GM11168 (cell line): ENCODE data around the gene CSRNP3.

Experiments used
- in situ Hi-C: fragments of 300-500 bp; cut with MboI; formaldehyde crosslinking; loops from one replicate; pipeline ENCODE4 v1.12.0; 2022; ENCODE audit warnings: low sequenced_read_pairs; ENCODE audit not compliant: unreplicated experiment

The CSRNP3 gene, protein sequence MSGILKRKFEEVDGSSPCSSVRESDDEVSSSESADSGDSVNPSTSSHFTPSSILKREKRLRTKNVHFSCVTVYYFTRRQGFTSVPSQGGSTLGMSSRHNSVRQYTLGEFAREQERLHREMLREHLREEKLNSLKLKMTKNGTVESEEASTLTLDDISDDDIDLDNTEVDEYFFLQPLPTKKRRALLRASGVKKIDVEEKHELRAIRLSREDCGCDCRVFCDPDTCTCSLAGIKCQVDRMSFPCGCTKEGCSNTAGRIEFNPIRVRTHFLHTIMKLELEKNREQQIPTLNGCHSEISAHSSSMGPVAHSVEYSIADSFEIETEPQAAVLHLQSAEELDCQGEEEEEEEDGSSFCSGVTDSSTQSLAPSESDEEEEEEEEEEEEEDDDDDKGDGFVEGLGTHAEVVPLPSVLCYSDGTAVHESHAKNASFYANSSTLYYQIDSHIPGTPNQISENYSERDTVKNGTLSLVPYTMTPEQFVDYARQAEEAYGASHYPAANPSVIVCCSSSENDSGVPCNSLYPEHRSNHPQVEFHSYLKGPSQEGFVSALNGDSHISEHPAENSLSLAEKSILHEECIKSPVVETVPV

DNA sequence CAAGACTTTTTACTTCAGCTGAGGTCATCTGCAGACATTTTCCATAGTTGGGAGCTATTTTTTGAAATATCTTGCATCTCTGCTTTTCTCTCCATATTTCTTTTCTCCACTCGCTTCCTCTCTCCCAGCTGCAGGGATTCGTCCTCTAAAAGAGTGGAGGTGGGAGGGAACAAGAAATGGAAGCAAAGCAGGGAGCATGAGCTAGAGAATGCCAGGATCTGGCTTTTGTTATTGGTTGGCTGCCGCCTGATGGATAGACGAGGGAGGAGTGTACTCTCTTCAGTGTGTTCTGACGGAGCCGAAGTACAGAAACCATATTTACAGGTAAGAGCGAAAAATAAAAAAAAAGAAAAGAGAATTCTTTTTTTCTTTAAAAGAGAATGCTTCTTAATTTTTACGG, at the start of gene CSRNP3:
CSRNP3 (plus strand) TSS at position 282 of the 400 bp plus-strand sequence. CDS start 125,368 bp downstream, outside the sequence.
- in situ Hi-C loops, result no loop called here

DNA sequence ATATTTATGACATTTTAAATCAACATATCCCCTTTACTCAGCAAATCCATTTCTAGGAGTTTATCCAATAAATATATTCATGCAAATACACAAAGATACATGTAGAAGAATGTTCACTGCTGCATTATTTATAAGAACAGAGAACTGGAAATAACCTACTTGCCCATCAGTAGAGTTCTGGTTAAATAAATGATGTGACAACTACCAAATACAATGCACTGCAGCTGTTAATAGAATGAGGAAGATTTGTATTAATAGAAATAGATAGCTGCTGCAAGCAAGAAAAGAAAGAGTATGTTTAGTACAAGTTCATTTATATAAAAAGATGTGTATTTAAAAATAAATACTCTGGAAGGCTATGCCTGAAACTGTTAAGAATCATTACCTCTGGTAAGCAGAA, 49.3 kb upstream of the CSRNP3 start:
- in situ Hi-C loops, result no loop called here

GRCh38 chr2:165423081-165423480, 46.4 kb upstream of the CSRNP3 start:
- in situ Hi-C loops, result no loop called here

- in situ Hi-C loops, result no loop called here
These were observed 43.9 kb upstream of the CSRNP3 start for GRCh38 chr2:165425556-165425955.

DNA sequence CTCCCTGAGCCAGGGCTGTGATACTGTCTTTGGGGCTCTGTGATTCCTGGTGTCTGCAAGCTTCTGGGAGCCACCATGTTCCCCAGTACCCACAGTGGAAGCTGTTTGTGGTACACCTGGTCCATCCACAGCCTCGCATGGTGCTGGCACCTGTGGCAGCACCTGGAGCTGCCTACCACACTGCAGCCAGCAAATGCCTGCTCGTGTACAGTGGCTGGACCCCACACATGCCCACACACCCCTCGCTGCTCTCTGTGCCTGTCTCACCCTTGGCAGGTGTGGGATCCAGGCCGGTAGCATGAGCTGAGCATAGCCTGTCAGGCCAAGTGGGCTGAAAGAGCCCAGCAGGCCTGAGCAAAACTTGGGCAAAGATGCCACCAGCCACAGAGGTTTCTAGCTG, 41.8 kb upstream of the CSRNP3 start:
- in situ Hi-C loops, result no loop called here

- in situ Hi-C loops, result no loop called here
These were observed 40.6 kb upstream of the CSRNP3 start for GRCh38 chr2:165428926-165429325.

- in situ Hi-C loops, result no loop called here
These were observed 38.5 kb upstream of the CSRNP3 start for GRCh38 chr2:165431014-165431413.

GRCh38 chr2:165432234-165432966, 37.1 kb upstream of the CSRNP3 start:
- in situ Hi-C loops, result no loop called here

DNA sequence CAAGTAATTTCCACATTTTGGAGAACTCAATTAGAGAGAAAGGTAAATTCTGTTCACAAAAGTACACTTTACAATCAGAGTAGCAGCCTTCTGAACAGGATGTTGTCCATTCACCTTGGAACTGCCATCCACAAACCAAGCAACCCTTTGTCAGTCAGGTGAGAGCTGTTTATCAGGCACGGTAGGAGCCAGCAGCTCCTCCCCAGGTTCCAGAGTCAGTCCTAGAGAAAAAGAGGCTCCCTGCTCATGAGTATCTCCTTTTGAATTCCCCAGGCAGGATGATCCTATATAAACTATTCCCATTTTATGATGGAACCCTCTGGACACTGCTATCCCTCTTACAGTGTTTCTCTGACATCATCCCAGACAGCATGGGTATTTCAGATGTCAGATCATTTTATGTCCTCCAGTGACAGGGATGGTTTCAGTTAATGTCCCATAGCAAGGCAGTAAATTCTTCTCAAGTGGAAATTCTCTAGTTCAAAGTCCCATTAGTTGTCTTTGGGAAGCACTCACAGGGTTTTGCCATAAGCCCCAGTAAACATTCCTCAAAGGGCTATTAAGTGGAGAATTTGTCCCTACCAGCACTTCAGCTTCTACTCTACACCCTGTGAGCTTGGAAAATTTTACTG, 34.5 kb upstream of the CSRNP3 start:
- in situ Hi-C loops, result no loop called here

DNA sequence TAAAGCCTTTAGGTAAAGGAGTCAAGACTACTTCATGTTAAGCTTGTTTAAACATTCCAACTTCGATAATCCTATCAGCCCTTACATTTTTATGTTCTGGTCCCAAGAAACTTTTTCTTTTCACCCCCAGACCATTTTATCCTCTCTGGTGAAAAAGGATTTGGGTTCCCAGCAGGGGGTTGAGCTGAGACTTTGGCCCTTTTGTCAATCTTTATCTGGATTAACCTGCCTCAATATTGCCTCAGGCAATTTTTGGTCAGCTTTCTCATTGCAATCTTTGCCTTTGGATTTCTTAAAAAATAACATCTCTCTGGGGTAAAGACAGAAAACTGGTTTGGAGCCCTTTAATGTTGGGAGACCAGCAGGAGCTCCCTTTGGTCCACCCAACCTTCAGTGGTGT, 33.9 kb upstream of the CSRNP3 start:
- in situ Hi-C loops, result no loop called here

DNA sequence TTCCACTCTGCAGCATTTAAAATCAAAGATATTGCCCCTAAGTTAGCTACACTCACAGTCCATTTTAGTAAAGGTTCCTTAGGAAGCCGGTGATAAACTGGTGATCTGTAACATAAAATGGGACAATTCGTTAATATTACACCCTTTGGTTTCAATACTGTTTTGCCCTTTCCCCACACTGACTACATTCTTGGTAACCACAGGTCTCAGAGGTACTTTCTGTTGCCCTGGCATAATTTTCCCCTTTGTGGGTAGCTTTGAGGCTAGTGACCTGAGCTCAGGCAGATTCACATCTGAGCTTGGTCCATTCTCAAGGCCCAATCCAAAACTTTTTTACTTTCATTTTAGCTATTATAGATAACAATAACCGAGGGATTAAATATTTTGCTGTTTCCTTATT, 32.9 kb upstream of the CSRNP3 start:
- in situ Hi-C loops, result no loop called here

- in situ Hi-C loops, result no loop called here
These were observed 29.1 kb upstream of the CSRNP3 start for GRCh38 chr2:165440367-165440766.

DNA sequence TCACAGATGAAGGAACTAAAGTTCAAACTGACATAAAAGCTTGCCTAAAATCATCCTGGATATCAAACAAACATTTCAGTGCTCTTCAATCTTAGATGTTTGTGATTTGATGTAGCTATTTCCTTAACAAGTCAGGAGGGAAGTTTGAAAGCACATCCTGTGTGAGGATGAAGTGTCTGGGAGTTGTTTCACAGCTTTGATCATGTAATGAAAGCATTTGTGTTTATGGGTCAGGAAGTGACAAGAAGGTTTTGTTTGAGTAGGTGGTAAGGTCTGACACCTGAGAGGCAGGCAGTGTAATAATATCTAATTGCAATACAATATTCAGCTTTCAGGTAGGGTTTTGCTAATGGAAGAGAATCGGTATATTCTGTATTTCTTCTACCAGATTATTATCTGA, 26.0 kb upstream of the CSRNP3 start:
- in situ Hi-C loops, result no loop called here

- in situ Hi-C loops, result no loop called here
These were observed 21.1 kb upstream of the CSRNP3 start for GRCh38 chr2:165448406-165448805.

DNA sequence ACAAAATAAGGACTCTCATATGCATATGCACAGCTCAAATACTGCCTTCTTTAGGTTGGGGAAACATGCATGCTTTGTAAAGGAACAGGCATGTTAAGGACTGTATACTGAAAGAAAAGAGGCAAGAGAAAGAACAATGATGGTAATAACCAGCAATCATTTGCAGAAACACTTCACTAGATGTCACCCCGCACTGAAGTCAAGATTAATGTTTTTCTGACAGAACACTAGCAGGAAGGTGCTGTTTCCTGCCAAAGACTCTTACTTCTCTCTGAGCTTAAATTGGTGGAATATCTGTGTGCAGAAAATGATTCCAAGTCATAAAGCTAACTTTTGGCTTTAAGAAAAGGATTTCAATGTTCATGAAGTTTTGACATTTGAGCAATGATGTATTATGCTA, 19.3 kb upstream of the CSRNP3 start:
- in situ Hi-C loops, result no loop called here

- in situ Hi-C loops, result no loop called here
These were observed 17.2 kb upstream of the CSRNP3 start for GRCh38 chr2:165452327-165452726.

- in situ Hi-C loops, result no loop called here
These were observed 15.9 kb upstream of the CSRNP3 start for GRCh38 chr2:165453561-165454094.

GRCh38 chr2:165454905-165455304, 14.6 kb upstream of the CSRNP3 start:
- in situ Hi-C loops, result no loop called here

DNA sequence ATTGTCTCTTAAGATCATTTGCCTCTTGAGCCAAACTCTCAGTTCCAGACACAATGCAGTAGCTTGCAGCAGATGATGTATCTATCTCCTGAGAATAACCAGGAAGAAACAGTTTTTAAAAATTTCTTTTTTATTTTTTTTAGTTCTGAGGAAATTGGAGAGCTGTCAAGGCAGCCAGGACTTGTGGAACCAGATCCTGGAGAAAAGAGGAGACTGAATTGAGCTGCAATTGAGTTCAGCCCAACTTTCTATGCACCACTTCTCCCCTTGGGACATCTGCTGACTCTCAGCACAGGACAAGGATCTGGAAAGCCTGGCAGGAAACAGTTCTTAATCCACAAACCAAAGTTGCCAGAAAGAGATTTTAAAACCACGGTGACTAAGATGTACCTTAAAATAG, 13.5 kb upstream of the CSRNP3 start:
- in situ Hi-C loops, result no loop called here

- in situ Hi-C loops, result no loop called here
These were observed 7.1 kb upstream of the CSRNP3 start for GRCh38 chr2:165462443-165462842.

DNA sequence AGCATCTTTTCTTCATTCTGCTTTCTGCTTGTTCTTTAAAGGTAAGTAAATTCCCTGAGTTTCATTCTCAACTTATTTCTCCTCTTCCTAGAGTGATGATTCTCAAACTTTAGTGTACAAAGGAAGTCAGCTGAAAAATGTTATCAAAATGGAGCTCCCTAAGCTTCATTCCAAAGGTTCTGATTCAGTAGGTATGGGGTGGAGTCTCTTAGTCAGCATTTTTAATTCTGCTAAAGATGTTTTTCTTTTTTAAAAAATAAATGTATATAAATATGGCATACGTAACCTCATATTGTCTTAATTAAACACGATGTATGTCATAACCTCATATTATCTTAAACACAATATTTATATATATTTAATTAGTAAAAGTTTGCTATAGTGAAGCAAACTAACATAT, 3.1 kb upstream of the CSRNP3 start:
- in situ Hi-C loops, result no loop called here
